Left ventricle myocardium inferior (tissue), 1 donor: Measurements from ENCODE around the gene AATF. TPM values are rescaled to one million over a fixed set of nuclear protein-coding genes. Genes with fewer than 3 reads are reported as not detected.

ENCODE experiments used
- DNase-seq: peaks from one replicate; pipeline ENCODE4 v3.0.0-alpha.2; 2020
- H3K27ac ChIP-seq: fragments of 200-600 bp; replicated peaks from 2 replicates; pipeline ENCODE4 v1.8.0; 2021
- H3K27me3 ChIP-seq: fragments of 200-600 bp; 2 replicates; pipeline ENCODE4 v1.8.0; 2021; ENCODE audit warnings: low read depth
- H3K36me3 ChIP-seq: fragments of 200-600 bp; 2 replicates; pipeline ENCODE4 v1.8.0; 2021
- H3K4me1 ChIP-seq: fragments of 200-600 bp; 2 replicates; pipeline ENCODE4 v1.8.0; 2021
- H3K4me3 ChIP-seq: fragments of 200-600 bp; 2 replicates; pipeline ENCODE4 v1.8.0; 2021; ENCODE audit warnings: mild to moderate bottlenecking, moderate library complexity
- H3K9me3 ChIP-seq: fragments of 200-600 bp; replicated peaks from 2 replicates; pipeline ENCODE4 v1.8.0; 2021
- CTCF ChIP-seq: fragments of 200-600 bp; IDR thresholded peaks from 2 replicates; pipeline ENCODE4 v1.8.0; 2021; ENCODE audit warnings: antibody characterized with exemption, mild to moderate bottlenecking, borderline replicate concordance
- intact Hi-C: fragments of 100-400 bp; cut with micrococcal nuclease; formaldehyde crosslinking; loops from one replicate; pipeline ENCODE4 v1.11.0; 2022
- total RNA-seq: library from RNA; stranded (reverse); fragmentation: NEBNext Ultra II Directional; extraction: Animal tissue kit (Norgen Biotek cat#: 25700); gene quantifications from one replicate; pipeline ENCODE4 v1.2.1, GENCODE V29; 2021
- donor health status: DM: no; HTN: yes; CAD: no; lungs with severe emphysema.

AATF gene
- total RNA-seq, 1 donor from 2014 or later: 24.2 TPM

- H3K4me3 ChIP-seq: no peak overlapping the region
- peaks cover 7% of the 10 kb centered on the region for H3K4me1 ChIP-seq
- TF ChIP-seq CTCF: no peak
- DNase-seq: no peak
- peaks cover 14% of the 10 kb centered on the region for H3K36me3 ChIP-seq
- H3K27me3 ChIP-seq: no peaks in the 10 kb centered on the region
- no peaks in the 10 kb centered on the region for H3K9me3 ChIP-seq
- intact Hi-C loops: no loop called here
- no peak overlapping the region for H3K27ac ChIP-seq
These were observed 77.7 kb downstream of the AATF start for GRCh38 chr17:37026531-37026869.

- intact Hi-C loops: no loop called here
- H3K27me3 ChIP-seq: no peaks in the 10 kb centered on the region
- H3K4me3 ChIP-seq: no peak overlapping the region
- no peak for TF ChIP-seq CTCF
- H3K27ac ChIP-seq: no peak overlapping the region
- H3K36me3 ChIP-seq: peaks cover 26% of the 10 kb centered on the region
- peaks cover 7% of the 10 kb centered on the region for H3K4me1 ChIP-seq
- peaks cover 4% of the 10 kb centered on the region for H3K9me3 ChIP-seq
- no peak for DNase-seq
These were observed 79.3 kb downstream of the AATF start for GRCh38 chr17:37028040-37028439.

- no peak for DNase-seq
- Histone ChIP-seq H3K4me3 (no peak overlapping the region), H3K9me3 (peaks cover 4% of the 10 kb centered on the region), H3K36me3 (peaks cover 27% of the 10 kb centered on the region), H3K27ac (no peak overlapping the region), H3K4me1 (no peaks in the 10 kb centered on the region), H3K27me3 (no peaks in the 10 kb centered on the region)
- intact Hi-C loops: no loop called here
- TF ChIP-seq CTCF: no peak
These were observed 82.8 kb downstream of the AATF start for GRCh38 chr17:37031493-37032083.

- intact Hi-C loops: no loop called here
- no peaks in the 10 kb centered on the region for H3K9me3 ChIP-seq
- H3K27ac ChIP-seq: no peak overlapping the region
- H3K4me3 ChIP-seq: no peak overlapping the region
- TF ChIP-seq CTCF: no peak
- H3K4me1 ChIP-seq: no peaks in the 10 kb centered on the region
- no peak for DNase-seq
- H3K27me3 ChIP-seq: no peaks in the 10 kb centered on the region
- H3K36me3 ChIP-seq: peaks cover 5% of the 10 kb centered on the region
These were observed 88.9 kb downstream of the AATF start for GRCh38 chr17:37037590-37038155.

GRCh38 chr17:37039269-37039668 is 90.5 kb downstream of the AATF start:
- no peak for DNase-seq
- no peaks in the 10 kb centered on the region for H3K4me1 ChIP-seq
- no peak overlapping the region for H3K27ac ChIP-seq
- intact Hi-C loops: no loop called here
- H3K27me3 ChIP-seq: no peaks in the 10 kb centered on the region
- H3K4me3 ChIP-seq: no peak overlapping the region
- H3K36me3 ChIP-seq: no peaks in the 10 kb centered on the region
- no peak for TF ChIP-seq CTCF
- H3K9me3 ChIP-seq: no peaks in the 10 kb centered on the region
